PFSK-1 (cell line): Measurements from ENCODE around the gene CCDC93.

Experiments
- POLR2AphosphoS5 ChIP-seq: IDR thresholded peaks from 2 replicates; pipeline ENCODE4 v1.6.1; 2012; ENCODE audit warnings: low read depth, mild to moderate bottlenecking, control low read depth, low read length, moderate library complexity
- SIN3A ChIP-seq: IDR thresholded peaks from 2 replicates; pipeline ENCODE4 v1.6.1; 2012; ENCODE audit warnings: mild to moderate bottlenecking, low read length, moderate library complexity, borderline replicate concordance; ENCODE audit not compliant: insufficient read depth
- TAF1 ChIP-seq: IDR thresholded peaks from 2 replicates; pipeline ENCODE4 v1.6.1; 2012; ENCODE audit warnings: low read length, control low read depth, borderline replicate concordance; ENCODE audit not compliant: insufficient read depth

GRCh38 chr2:118054213-118055008, 40.5 kb upstream of the CCDC93 start:
- TF ChIP-seq SIN3A (no peak), TAF1 (no peak), POLR2AphosphoS5 (no peak)
